HL-60 (cell line): Measurements from ENCODE around the gene ZBTB40.

Source experiments
- DNase-seq, 2 experiments: peaks; one replicate each; pipeline ENCODE4 v3.0.0-alpha.2; 2010 to 2020; ENCODE audit warnings: low read depth in 1 of 2, low spot score in 1 of 2
- H3K27ac ChIP-seq: fragments of 250-450 bp; sonication (Bioruptor Pico); replicated peaks from 2 replicates; pipeline ENCODE4 v1.5.1; 2020; ENCODE audit warnings: mild to moderate bottlenecking, moderate library complexity
- H3K27me3 ChIP-seq: fragments of 250-450 bp; sonication (Bioruptor Pico); 2 replicates; pipeline ENCODE4 v1.5.1; 2021; ENCODE audit warnings: mild to moderate bottlenecking, moderate library complexity; ENCODE audit not compliant: insufficient read depth, poor library complexity, severe bottlenecking
- H3K4me3 ChIP-seq: replicated peaks from 2 replicates; pipeline ENCODE4 v1.5.1; 2011; ENCODE audit warnings: mild to moderate bottlenecking, control low read depth, low read length; ENCODE audit not compliant: insufficient read depth
- GABPA ChIP-seq: IDR thresholded peaks from 2 replicates; pipeline ENCODE4 v1.6.1; 2012; ENCODE audit warnings: low read depth
- POLR2AphosphoS5 ChIP-seq: IDR thresholded peaks from 2 replicates; pipeline ENCODE4 v1.6.1; 2012; ENCODE audit warnings: low read depth
- REST ChIP-seq: IDR thresholded peaks from 2 replicates; pipeline ENCODE4 v1.6.1; 2012; ENCODE audit warnings: low read depth; ENCODE audit not compliant: insufficient replicate concordance
- SPI1 ChIP-seq: IDR thresholded peaks from 2 replicates; pipeline ENCODE4 v1.6.1; 2012; ENCODE audit warnings: low read depth, mild to moderate bottlenecking, borderline replicate concordance
- TF ChIP-seq, protein P1 (sequence below): IDR thresholded peaks from one replicate; pipeline ENCODE4 v1.5.1; 2011; ENCODE audit warnings: low read length, control low read depth, inconsistent platforms; ENCODE audit not compliant: insufficient read depth

Gene ZBTB40

GRCh38 chr1:22404486-22404885 is 47.2 kb upstream of the ZBTB40 start:
- Histone ChIP-seq H3K4me3 (no peak overlapping the region), H3K27ac (no peak overlapping the region), H3K27me3 (peaks cover 3% of the 10 kb centered on the region)
- no peak for DNase-seq
- TF ChIP-seq SPI1 (no peak), POLR2AphosphoS5 (no peak), GABPA (no peak), REST (no peak)
- TF ChIP-seq, protein P1, sequence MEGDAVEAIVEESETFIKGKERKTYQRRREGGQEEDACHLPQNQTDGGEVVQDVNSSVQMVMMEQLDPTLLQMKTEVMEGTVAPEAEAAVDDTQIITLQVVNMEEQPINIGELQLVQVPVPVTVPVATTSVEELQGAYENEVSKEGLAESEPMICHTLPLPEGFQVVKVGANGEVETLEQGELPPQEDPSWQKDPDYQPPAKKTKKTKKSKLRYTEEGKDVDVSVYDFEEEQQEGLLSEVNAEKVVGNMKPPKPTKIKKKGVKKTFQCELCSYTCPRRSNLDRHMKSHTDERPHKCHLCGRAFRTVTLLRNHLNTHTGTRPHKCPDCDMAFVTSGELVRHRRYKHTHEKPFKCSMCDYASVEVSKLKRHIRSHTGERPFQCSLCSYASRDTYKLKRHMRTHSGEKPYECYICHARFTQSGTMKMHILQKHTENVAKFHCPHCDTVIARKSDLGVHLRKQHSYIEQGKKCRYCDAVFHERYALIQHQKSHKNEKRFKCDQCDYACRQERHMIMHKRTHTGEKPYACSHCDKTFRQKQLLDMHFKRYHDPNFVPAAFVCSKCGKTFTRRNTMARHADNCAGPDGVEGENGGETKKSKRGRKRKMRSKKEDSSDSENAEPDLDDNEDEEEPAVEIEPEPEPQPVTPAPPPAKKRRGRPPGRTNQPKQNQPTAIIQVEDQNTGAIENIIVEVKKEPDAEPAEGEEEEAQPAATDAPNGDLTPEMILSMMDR: no peak

- Histone ChIP-seq H3K27ac (no peak overlapping the region), H3K27me3 (no peaks in the 10 kb centered on the region), H3K4me3 (no peak overlapping the region)
- DNase-seq: no peak
- no peak for TF ChIP-seq SPI1
- TF ChIP-seq, protein P1: no peak
- TF ChIP-seq POLR2AphosphoS5: no peak
- no peak for TF ChIP-seq GABPA
- TF ChIP-seq REST: no peak
Observed at GRCh38 chr1:22406722-22407495, 44.7 kb upstream of the ZBTB40 start.

- no peak for DNase-seq
- H3K27ac ChIP-seq: no peak overlapping the region
- H3K4me3 ChIP-seq: no peak overlapping the region
- peaks cover 4% of the 10 kb centered on the region for H3K27me3 ChIP-seq
- TF ChIP-seq POLR2AphosphoS5 (no peak), REST (no peak), SPI1 (no peak)
Observed at GRCh38 chr1:22408230-22408629, 43.4 kb upstream of the ZBTB40 start.
